KBM-7 (cell line): Measurements from ENCODE around the gene UGCG.
"Not testable (repeated sequence)": the region's sequence is repeated elsewhere in the genome, so short reads cannot be mapped to it uniquely, and the experiment has no call there.

Experiments
- DNase-seq: peaks from one replicate; pipeline ENCODE4 v3.0.0-alpha.2; 2015
- in situ Hi-C: fragments of 300-500 bp; cut with MboI; formaldehyde crosslinking; loops from 2 replicates; pipeline ENCODE4 v1.14.3; 2020; ENCODE audit warnings: low sequenced_read_pairs, low pct_unique_long_range_greater_than_20kb, mixed read lengths

The UGCG gene

DNA sequence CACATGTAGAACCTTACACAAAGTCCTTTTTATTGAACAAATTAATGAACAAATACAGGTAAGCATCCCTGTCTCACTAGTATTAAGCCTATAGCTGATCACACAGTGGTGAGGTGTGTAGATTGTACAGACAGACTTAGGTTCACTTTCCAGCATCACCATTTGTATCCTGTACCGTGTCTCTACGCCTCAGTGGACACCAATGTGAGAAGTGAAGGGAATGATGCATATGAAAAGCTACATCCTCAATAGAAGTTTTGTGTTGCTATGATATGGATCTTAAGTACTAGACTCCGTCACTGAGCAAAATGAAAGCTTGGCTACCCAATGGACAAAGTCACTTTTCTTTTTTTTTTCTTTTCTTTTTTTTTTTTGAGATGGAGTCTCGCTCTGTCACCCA is 46.6 kb downstream of the UGCG start:
- in situ Hi-C loops: no loop called here
- no peak for DNase-seq

DNA sequence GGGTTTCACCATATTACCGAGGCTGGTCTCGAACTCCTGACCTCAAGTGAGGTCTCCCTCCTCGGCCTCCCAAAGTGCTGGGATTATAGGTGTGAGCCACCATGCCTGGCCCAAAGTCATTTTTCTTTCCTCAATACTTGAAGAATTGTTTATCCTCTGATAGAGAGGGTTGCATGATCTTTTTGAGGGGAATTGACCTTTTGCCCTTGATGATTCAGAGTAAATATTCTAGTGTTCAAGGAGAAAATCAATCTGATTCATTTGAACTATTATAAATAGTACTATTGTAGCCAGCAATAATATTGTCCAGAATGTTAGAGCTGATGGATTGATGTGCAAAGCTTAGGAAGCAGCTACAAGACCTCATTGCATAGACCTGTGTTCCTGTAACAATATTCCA is 47.1 kb downstream of the UGCG start:
- in situ Hi-C loops: no loop called here
- no peak for DNase-seq

DNA sequence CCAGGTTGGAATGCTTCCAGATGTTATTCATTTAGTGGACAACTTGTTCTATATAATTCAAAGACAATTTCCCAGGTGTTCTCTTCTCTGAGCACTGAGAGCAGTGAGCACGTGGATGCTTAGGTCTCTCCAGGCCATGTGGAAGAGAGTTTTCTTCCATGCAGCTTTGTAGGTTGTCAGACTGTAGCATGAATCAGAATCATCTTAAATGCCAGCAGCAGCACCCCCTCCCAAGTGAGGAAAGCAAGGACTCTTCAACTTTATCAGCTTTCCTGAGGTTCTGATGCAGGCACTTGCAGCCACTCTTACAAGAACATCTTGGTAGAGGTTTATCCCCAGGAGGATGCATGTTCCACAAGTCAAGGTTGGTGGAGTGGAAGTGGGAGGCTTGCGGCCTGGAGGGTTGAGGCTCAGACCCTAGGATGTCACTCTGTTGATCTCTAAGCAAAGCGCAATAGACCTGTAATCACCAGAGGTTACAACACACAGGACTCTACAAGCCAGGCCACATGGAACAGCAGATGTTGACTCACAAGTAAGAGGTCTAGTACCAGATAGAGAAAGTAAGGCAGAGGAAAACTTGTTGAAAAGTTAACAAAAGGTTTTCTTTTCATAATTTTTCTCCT is 47.7 kb downstream of the UGCG start:
- in situ Hi-C loops: no loop called here
- no peak for DNase-seq

DNA sequence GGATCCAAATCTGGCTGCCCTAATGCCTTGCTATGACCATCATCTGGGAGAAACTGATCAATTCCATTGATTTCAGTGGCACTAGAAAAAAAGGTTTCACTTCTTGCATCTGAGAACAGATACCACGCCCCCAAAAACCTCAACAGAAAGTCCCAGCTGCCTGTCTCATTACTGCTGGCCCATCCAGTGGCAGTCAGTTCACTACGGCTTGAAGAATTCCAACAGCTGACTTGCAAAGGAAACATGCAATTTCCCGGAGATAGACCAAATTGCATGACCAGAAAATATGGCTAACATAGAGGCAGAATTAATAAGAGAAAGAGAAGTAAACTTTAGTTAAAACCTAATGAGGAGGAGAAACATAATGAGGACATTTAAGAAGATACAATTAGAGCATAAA is 48.6 kb downstream of the UGCG start:
- in situ Hi-C loops: no loop called here

DNA sequence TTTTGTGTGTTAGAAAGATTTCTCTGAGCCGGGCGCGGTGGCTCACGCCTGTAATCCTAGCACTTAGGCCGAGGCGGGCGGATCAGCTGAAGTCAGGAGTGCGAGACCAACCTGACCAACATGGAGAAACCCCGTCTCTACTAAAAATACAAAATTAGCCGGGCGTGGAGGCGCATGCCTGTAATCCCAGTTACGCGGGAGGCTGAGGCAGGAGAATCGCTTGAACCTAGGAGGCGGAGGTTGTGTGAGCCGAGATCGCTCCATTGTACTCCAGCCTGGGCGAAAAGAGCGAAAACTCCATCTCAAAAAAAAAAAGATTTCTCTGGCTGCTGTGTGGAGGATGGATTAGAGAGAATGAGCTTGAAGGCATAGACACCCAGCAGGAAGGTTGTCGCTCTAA is 51.5 kb downstream of the UGCG start:
- in situ Hi-C loops, DNase-seq: not testable (repeated sequence)

More for the DNA sequence above, 48.6 kb downstream of the UGCG start:
- no peak for DNase-seq

DNA sequence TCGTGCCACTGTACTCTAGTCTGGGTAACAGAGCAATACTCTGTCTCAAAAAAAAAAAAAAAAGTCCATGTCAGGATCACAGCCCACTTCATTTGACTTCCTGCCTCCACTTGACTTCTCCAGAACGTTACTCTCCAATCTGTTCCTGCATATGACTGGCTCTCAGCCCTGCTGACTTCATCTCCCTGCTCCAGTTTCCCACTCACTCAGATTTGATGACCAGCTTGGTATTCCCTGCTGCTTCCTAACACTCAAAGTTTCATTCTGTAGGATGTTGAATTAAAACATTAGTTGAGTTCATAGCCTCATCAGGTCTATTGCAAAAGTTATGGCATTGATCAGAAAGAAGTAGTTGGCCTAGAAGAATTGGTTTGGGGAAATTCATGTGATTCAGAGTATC is 52.3 kb downstream of the UGCG start:
- DNase-seq: no peak
- in situ Hi-C loops: no loop called here

DNA sequence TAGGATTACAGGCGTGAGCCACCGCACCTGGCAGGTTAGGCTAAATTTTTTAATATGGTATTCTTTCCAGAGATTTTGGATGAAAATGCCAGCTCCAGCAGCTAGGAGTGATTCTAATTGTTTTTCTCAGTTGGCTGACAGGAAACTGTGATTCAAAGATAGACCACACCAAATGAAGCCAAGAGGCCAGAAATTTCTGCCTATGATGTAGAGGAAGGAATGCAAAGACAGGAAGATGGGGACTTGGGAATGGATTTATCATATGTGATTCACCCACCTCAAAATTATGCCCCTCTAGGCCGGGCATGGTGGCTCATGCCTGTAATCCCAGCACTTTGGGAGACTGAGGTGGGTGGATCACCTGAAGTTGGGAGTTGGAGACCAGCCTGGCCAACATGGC is 53.3 kb downstream of the UGCG start:
- no peak for DNase-seq
- in situ Hi-C loops: no loop called here

DNA sequence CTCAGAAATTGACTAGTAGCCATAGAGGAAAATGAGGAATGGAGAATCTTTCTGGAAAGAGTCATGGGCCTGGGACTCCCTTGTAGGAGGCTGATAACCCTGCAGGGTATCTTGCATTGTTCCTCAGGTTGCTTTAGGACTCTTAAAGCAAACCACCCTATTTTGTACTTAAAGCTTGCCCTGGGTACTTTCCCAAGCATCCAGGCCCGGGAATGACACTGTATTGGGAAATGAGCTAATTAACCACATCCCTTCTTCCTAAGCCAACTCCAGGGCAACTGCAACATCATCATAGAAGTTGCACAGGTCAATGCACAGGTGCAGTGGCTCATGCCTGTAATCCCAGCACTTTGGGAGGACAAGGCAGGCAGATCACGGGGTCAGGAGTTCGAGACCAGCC is 55.9 kb downstream of the UGCG start:
- in situ Hi-C loops: no loop called here
- no peak for DNase-seq

DNA sequence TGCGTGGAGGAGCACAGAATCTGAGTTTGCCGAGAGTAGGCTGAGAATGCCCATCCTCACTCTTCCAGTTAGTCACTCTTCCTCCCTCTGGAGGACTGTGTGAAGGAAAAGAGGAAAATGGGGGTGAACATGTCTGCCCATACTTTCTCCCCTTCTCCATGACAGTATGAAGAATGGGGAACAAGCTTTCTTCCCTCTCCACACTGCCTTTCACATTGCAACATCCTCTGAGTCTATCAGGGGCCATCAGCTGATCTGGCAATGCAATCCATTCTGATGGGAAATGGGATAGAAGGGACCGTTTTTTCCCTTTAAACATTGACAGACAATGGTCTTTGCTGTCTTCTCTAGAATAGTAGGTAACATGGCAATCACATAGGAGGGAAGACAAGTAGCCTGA is 56.8 kb downstream of the UGCG start:
- no peak for DNase-seq
- in situ Hi-C loops: no loop called here

DNA sequence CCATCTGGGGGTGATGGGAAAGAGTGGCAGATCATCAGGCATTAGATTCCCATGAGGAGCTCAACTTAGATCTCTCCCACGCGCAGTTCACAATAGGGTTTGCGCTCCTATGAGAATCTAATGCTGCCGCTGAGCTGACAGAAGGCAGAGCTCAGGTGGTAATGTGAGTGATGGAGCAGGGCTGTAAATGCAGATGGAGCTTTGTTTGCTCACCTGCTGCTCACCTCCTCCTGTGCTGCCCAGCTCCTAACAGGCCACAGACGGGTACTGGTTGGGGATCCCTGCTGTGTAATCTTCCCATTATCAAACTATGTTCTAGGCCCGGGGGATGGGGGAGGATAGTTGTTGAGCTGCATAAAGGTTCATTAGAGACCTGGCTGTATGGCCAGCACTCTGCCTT is 58.4 kb downstream of the UGCG start:
- DNase-seq: no peak

DNA sequence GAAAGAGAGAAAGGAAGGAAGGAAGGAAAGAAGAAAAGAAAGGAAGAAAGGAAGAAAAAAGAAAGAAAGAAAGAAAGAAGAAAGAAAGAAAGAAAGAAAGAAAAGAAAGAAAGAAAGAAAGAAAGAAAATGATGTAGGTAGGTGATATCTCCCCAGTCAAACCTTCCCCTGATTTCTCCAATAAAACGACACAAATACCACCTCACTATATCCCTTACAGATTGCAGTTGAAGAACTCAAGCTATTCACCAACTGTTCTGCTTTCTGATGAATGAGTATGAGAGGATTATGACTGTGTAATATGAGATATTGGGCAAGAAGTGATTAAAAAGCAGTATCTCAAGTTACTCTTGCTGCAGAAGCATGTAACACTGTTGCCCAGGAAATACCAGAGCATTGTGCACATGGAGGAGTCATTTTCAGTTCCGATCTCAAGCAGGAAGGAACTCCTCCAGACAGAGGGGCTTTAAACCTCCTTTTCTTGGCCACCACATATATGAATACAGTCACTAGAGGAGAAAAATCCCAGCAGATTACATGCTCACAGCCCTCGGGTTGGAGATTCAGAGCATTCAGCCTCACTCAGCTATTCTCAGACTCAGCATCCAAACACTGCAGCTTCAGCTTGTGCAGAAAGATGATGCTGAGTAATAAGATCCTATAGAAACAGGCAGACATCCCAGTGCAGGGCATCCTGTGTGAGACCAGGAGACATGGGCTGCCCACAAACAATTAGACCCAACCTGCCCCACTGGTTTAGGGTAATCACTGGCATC is 61.4 kb downstream of the UGCG start:
- DNase-seq: peak; percentile 74
- in situ Hi-C loops: no loop called here

More for the DNA sequence above, 58.4 kb downstream of the UGCG start:
- in situ Hi-C loops: no loop called here

DNA sequence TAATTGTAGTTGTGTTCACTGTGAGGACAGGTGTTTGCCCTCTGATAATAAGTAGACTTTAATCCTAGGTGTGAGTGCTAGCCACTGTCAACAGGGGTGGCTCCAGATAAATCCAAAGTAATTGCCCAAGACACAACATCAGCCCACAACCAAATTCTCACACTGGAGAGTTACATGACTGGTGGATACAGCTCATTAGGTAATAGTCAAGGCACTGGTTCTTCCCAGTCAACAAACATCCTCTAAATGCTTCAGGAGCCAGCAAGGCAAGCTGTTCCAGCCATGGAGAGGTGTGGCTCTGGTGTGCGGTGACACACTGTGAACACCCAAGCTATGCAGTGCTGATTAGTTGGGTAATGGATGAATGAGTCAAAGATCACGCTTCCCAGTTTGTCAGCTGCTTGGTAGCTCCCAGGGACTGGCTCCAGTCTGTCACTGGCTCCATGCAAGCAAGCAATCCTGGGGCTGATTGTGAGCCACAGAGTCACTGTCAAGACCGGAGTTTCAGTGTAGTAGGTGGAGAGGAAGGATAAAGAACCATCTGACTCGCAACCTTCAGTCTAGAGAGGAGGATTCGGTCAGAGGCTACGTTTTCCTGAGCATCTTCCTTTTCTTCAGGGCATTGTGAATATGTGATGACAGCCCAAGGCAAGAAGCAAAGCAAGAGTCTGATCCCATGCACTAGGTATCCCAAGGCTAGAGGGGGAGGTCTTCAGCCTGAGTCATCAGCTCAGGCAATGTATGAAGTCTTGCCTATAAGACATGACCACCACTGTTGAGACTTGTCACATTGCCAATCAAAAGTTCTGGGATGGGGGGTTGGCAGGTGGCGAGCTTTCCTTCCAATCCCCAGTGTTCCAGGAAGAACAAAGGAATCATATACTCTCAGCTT is 63.1 kb downstream of the UGCG start:
- in situ Hi-C loops: no loop called here
- DNase-seq: no peak

DNA sequence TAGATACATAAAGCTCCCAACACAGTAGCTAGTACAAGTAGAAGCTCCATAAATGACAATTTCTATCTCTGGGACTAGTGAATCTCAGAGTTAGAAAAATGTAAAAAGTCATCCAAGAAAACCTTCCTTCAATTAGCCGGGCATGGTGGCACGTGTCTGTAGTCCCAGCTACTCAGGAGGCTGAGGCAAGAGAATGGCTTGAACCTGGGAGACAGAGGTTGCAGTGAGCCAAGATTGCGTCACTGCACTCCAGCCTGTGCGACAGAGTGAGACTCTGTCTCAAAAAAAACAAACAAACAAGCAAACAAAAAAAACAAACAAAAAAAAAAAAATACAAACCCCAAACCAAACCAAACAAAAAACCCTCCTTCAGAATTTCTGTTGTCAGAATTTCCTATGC is 63.9 kb downstream of the UGCG start:
- in situ Hi-C loops, DNase-seq: not testable (repeated sequence)

DNA sequence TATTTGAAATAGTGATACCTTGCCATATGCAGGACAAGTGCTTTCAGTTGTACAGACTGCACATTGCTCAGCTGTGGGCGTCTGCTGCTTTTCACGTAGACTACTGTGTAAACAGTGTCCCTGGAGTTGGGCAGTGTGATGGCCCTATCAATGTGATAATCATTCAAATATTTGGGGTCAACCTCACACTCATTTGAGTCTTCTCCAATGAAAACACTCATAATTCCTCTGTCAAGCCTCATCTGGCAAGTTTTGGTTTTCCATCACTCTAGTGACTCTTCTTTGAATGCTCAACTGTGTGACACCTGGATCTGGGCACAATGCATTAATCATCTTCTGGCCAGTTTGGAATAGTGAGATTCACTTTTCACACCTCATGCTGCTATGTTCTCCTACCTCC is 64.4 kb downstream of the UGCG start:
- in situ Hi-C loops: no loop called here
- DNase-seq: no peak

DNA sequence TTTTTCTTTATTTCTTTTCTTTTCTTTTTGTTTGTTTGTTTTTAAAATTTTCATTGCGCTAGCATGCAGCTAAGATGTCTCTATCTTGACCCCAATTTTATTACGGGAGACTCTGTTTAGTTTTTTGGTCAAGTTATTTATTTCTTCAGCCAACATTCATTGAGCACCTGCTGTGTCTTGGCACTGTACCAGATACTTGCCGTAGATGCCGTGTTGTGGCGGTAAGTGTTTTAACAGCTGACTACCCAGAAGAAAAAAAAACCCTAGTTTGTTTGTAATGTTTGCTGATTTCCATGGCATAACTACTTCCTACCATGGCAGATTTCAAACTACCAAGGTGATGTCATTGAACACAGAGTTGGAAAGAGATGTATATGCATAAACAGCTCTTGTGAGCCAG is 65.0 kb downstream of the UGCG start:
- no peak for DNase-seq
- in situ Hi-C loops: no loop called here

DNA sequence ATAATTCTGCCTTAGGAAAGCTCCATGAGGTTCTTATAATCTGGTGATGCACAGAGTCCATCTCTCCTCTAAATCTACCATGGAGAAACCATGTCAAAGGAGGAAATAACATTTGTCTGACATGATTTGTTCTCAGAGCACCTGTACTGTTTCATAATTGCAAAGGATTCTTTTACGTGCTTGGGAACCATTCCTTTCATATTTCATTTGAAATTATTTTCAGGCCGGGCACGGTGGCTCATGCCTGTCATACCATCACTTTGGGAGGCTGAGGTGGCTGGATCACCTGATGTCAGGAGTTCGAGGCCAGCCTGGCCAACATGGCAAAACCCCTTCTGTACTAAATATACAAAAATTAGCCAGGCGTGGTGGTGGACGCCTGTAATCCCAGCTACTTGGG is 65.4 kb downstream of the UGCG start:
- in situ Hi-C loops: no loop called here

DNA sequence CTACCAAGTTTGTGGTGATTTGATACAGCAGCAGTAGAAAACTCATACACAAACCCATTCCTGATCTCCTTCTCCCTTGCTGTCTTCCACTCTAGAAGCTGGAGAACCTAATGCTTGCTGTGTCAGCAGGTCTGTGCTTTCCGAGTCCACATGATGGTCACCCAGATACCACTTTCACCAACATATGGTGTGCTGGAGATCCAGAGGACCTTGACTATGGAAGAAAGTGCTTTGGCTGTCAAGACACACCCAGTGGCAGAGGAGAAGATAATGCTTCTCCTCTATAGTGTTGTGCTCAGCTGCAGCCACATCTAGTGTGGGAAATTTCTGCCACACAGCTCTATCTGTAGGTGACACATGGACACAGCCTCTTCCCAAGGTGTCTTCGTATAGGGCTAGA is 67.4 kb downstream of the UGCG start:
- no peak for DNase-seq
- in situ Hi-C loops: no loop called here

More for the DNA sequence above, 65.4 kb downstream of the UGCG start:
- DNase-seq: no peak

DNA sequence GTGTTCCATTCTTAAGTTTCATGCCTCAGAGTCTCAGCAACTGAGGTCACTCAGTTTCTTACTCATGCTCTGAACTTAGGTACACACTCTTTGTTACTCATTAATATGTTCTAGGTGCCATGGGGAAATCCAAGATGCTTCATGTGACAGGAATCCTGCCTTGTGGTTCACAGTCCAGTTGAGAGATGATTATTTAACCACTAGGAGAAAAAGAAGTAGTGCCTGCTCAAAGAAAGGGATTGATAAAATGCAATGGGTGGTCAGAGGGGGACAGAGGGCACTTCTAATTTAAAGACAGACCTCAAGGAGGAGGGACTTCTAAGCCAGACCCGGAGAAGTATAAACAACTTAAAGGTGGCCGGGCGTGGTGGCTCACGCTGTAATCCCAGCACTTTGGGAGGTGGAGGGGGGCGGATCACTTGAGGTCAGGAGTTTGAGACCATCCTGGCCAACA is 69.0 kb downstream of the UGCG start:
- DNase-seq: no peak
- in situ Hi-C loops: no loop called here

DNA sequence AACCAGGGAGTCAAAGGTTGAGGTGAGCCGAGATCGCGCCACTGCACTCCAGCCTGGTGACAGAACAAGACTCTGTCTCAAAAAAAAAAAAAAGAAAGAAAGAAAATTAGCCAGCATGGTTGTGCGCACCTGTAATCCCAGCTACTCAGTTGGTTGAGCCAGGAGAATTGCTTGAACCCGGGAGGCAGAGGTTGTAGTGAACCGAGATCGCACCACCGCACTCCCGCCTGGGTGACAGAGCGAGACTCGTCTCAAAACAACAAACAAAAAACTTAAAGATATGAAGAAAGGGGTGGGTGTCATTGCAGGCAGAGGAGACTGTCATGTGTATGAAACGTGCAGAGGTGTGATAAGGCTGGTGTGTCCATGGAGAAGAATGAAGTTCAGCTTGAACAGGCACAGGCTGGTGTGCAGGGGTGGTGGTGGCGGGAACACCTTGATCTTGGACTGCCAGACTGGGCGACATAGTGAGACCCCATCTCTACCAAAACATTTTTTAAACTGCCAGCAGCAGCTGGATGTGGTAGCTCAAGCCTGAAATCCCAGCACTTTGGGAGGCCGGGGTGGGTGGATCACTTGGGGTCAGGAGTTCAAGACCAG is 69.6 kb downstream of the UGCG start:
- in situ Hi-C loops: no loop called here
- no peak for DNase-seq
